22Rv1 (cell line): ENCODE measurements around the gene NANOS3.

ENCODE experiments used
- CTCF ChIP-seq: fragments of 450-650 bp; IDR thresholded peaks from 2 replicates; pipeline ENCODE4 v1.5.1; 2017; ENCODE audit warnings: mild to moderate bottlenecking
- ZFX ChIP-seq: fragments of 450-650 bp; IDR thresholded peaks from 2 replicates; pipeline ENCODE4 v1.6.1; 2017; ENCODE audit warnings: antibody characterized with exemption, borderline replicate concordance

- TF ChIP-seq CTCF (no peak), ZFX (no peak)
Observed at GRCh38 chr19:13908674-13909073, 31.7 kb downstream of the NANOS3 start.
